Measurements from ENCODE around the gene SNRPD1. TPM values are rescaled to one million over a fixed set of nuclear protein-coding genes. Genes with fewer than 3 reads are reported as not detected.
A peak's percentile ranks its signal among the peaks of the same experiment; 100 is the strongest.

SNRPD1 gene
- polyA plus RNA-seq (2013, experiment 1 of 2) = 205 TPM
- polyA plus RNA-seq (2013, experiment 2 of 2) = 206 TPM

- peak within 1 kb of the TSS; percentile 89 for H3K14ac ChIP-seq (ENCODE audit: low read length)
- H3K9ac ChIP-seq (ENCODE audit: low read depth, low read length, poor library complexity) = peak within 1 kb of the TSS; percentile 86
- H3K4ac ChIP-seq (ENCODE audit: low read length) = no peak within 1 kb of the TSS
- peaks cover 2 to 4% of the 10 kb centered on the region in 2 donors for H3K4me1 ChIP-seq (ENCODE audit: control insufficient read depth in 2 of 2, insufficient read depth in 1 of 2, low read depth in 1 of 2, low read length in 2 of 2)
- peak within 1 kb of the TSS; percentile 98 for H3K18ac ChIP-seq (ENCODE audit: low read length)
- H3K9me3 ChIP-seq (replicated peaks in 1 of 2; ENCODE audit: control insufficient read depth in 2 of 2, insufficient read depth in 1 of 2, low read depth in 1 of 2, low read length in 2 of 2) = peaks cover 0 to 23% of the 10 kb centered on the region in 2 donors
- peak within 1 kb of the TSS; percentile 87 for H2BK5ac ChIP-seq (ENCODE audit: low read length)
- no peak within 1 kb of the TSS for H2AK5ac ChIP-seq (ENCODE audit: low read depth, low read length)
- H3K4me2 ChIP-seq (ENCODE audit: insufficient read depth, low read length, poor library complexity, severe bottlenecking) = peak within 1 kb of the TSS; percentile 42
- WGBS, 2 donors (ENCODE audit: extremely low coverage in 2 of 2, insufficient read length in 2 of 2, insufficient replicate concordance in 1 of 2) = no CpG with 5 or more reads among the region's 59 CpGs
- H4K91ac ChIP-seq (ENCODE audit: low read depth, low read length, poor library complexity) = peak within 1 kb of the TSS; percentile 30
- H4K8ac ChIP-seq (ENCODE audit: low read depth, low read length) = no peak within 1 kb of the TSS
- H3K79me1 ChIP-seq (ENCODE audit: low read depth, low read length) = no peaks in the 10 kb centered on the region
- peak within 1 kb of the TSS; percentile 91 to 94 for H3K4me3 ChIP-seq (ENCODE audit: low read length in 2 of 2)
- peak within 1 kb of the TSS; percentile 22 for H2BK12ac ChIP-seq (ENCODE audit: low read length)
- peaks cover 6 to 42% of the 10 kb centered on the region in 2 donors for H3K36me3 ChIP-seq (replicated peaks in 1 of 2; ENCODE audit: control insufficient read depth in 2 of 2, insufficient read depth in 2 of 2, low read length in 2 of 2)
- peak within 1 kb of the TSS; percentile 89 for H2AFZ ChIP-seq (ENCODE audit: low read length)
- DNase-seq (ENCODE audit: low spot score) = peak; percentile 84
- H2BK120ac ChIP-seq (ENCODE audit: low read depth, low read length) = no peak within 1 kb of the TSS
- H3K27me3 ChIP-seq (ENCODE audit: control insufficient read depth in 3 of 3, insufficient read depth in 3 of 3, low read depth in 1 of 3, low read length in 3 of 3) = no peaks in the 10 kb centered on the region
- H3K23ac ChIP-seq (ENCODE audit: low read depth, low read length, poor library complexity) = peak within 1 kb of the TSS; percentile 95
- H2BK15ac ChIP-seq (ENCODE audit: low read length) = no peak within 1 kb of the TSS
- peak within 1 kb of the TSS; percentile 90 for H3K27ac ChIP-seq (replicated peaks; ENCODE audit: low read length)
Observed at GRCh38 chr18:21612125-21613039, at the start of gene SNRPD1. TSS of gene SNRPD1 (plus strand) at chr18:21612314. CDS start at chr18:21612430, 116 bp downstream.

GRCh38 chr18:21571772-21572171 lies 40.3 kb upstream of the SNRPD1 start:
- Histone ChIP-seq H3K4me1 (ENCODE audit: control insufficient read depth in 2 of 2, insufficient read depth in 1 of 2, low read depth in 1 of 2, low read length in 2 of 2) (no peaks in the 10 kb centered on the region), H3K23ac (ENCODE audit: low read depth, low read length, poor library complexity) (no peak overlapping the region), H3K79me1 (ENCODE audit: low read depth, low read length) (no peaks in the 10 kb centered on the region), H4K91ac (ENCODE audit: low read depth, low read length, poor library complexity) (no peak overlapping the region), H2AK5ac (ENCODE audit: low read depth, low read length) (no peak overlapping the region), H3K4me3 (ENCODE audit: low read length in 2 of 2) (no peak overlapping the region), H3K18ac (ENCODE audit: low read length) (no peak overlapping the region), H2BK12ac (ENCODE audit: low read length) (no peak overlapping the region), H3K4me2 (ENCODE audit: insufficient read depth, low read length, poor library complexity, severe bottlenecking) (no peak overlapping the region), H2BK5ac (ENCODE audit: low read length) (no peak overlapping the region), H2BK120ac (ENCODE audit: low read depth, low read length) (no peak overlapping the region), H2AFZ (ENCODE audit: low read length) (no peak overlapping the region), H3K4ac (ENCODE audit: low read length) (no peak overlapping the region), H3K9ac (ENCODE audit: low read depth, low read length, poor library complexity) (no peak overlapping the region), H3K27ac (replicated peaks; ENCODE audit: low read length) (no peak overlapping the region), H3K14ac (ENCODE audit: low read length) (no peak overlapping the region), H3K27me3 (ENCODE audit: control insufficient read depth in 3 of 3, insufficient read depth in 3 of 3, low read depth in 1 of 3, low read length in 3 of 3) (no peaks in the 10 kb centered on the region), H2BK15ac (ENCODE audit: low read length) (no peak overlapping the region), H3K36me3 (replicated peaks in 1 of 2; ENCODE audit: control insufficient read depth in 2 of 2, insufficient read depth in 2 of 2, low read length in 2 of 2) (peaks cover 7 to 88% of the 10 kb centered on the region in 2 donors), H3K9me3 (replicated peaks in 1 of 2; ENCODE audit: control insufficient read depth in 2 of 2, insufficient read depth in 1 of 2, low read depth in 1 of 2, low read length in 2 of 2) (no peaks in the 10 kb centered on the region), H4K8ac (ENCODE audit: low read depth, low read length) (no peak overlapping the region)
- no peak for DNase-seq (ENCODE audit: low spot score)

GRCh38 chr18:21575656-21576055 lies 36.5 kb upstream of the SNRPD1 start:
- no peak overlapping the region for H2AK5ac ChIP-seq (ENCODE audit: low read depth, low read length)
- WGBS, 2 donors (ENCODE audit: extremely low coverage in 2 of 2, insufficient read length in 2 of 2, insufficient replicate concordance in 1 of 2) = 100% methylated on average over 2 of the region's 4 CpGs; no CpG with 5 or more reads in 1 of the 2 donors
- no peaks in the 10 kb centered on the region for H3K79me1 ChIP-seq (ENCODE audit: low read depth, low read length)
- no peak overlapping the region for H3K23ac ChIP-seq (ENCODE audit: low read depth, low read length, poor library complexity)
- H3K14ac ChIP-seq (ENCODE audit: low read length) = no peak overlapping the region
- no peak overlapping the region for H2BK15ac ChIP-seq (ENCODE audit: low read length)
- H3K4me2 ChIP-seq (ENCODE audit: insufficient read depth, low read length, poor library complexity, severe bottlenecking) = no peak overlapping the region
- no peaks in the 10 kb centered on the region for H3K4me1 ChIP-seq (ENCODE audit: control insufficient read depth in 2 of 2, insufficient read depth in 1 of 2, low read depth in 1 of 2, low read length in 2 of 2)
- no peak overlapping the region for H3K18ac ChIP-seq (ENCODE audit: low read length)
- no peak overlapping the region for H3K4ac ChIP-seq (ENCODE audit: low read length)
- H2BK12ac ChIP-seq (ENCODE audit: low read length) = no peak overlapping the region
- no peak overlapping the region for H3K4me3 ChIP-seq (ENCODE audit: low read length in 2 of 2)
- no peak overlapping the region for H2BK120ac ChIP-seq (ENCODE audit: low read depth, low read length)
- H2AFZ ChIP-seq (ENCODE audit: low read length) = no peak overlapping the region
- no peak overlapping the region for H2BK5ac ChIP-seq (ENCODE audit: low read length)
- peaks cover 6 to 71% of the 10 kb centered on the region in 2 donors for H3K36me3 ChIP-seq (replicated peaks in 1 of 2; ENCODE audit: control insufficient read depth in 2 of 2, insufficient read depth in 2 of 2, low read length in 2 of 2)
- H4K8ac ChIP-seq (ENCODE audit: low read depth, low read length) = no peak overlapping the region
- no peak overlapping the region for H4K91ac ChIP-seq (ENCODE audit: low read depth, low read length, poor library complexity)
- no peak for DNase-seq (ENCODE audit: low spot score)
- H3K27me3 ChIP-seq (ENCODE audit: control insufficient read depth in 3 of 3, insufficient read depth in 3 of 3, low read depth in 1 of 3, low read length in 3 of 3) = no peaks in the 10 kb centered on the region
- H3K27ac ChIP-seq (replicated peaks; ENCODE audit: low read length) = no peak overlapping the region
- no peak overlapping the region for H3K9ac ChIP-seq (ENCODE audit: low read depth, low read length, poor library complexity)
- no peaks in the 10 kb centered on the region for H3K9me3 ChIP-seq (replicated peaks in 1 of 2; ENCODE audit: control insufficient read depth in 2 of 2, insufficient read depth in 1 of 2, low read depth in 1 of 2, low read length in 2 of 2)

- Histone ChIP-seq H2BK5ac (ENCODE audit: low read length) (no peak overlapping the region), H3K79me1 (ENCODE audit: low read depth, low read length) (peaks cover 3% of the 10 kb centered on the region), H3K23ac (ENCODE audit: low read depth, low read length, poor library complexity) (no peak overlapping the region), H2AFZ (ENCODE audit: low read length) (no peak overlapping the region), H3K36me3 (replicated peaks in 1 of 2; ENCODE audit: control insufficient read depth in 2 of 2, insufficient read depth in 2 of 2, low read length in 2 of 2) (peaks cover 0 to 38% of the 10 kb centered on the region in 2 donors), H2BK15ac (ENCODE audit: low read length) (no peak overlapping the region), H3K18ac (ENCODE audit: low read length) (no peak overlapping the region), H3K4ac (ENCODE audit: low read length) (no peak overlapping the region), H4K91ac (ENCODE audit: low read depth, low read length, poor library complexity) (no peak overlapping the region), H2BK120ac (ENCODE audit: low read depth, low read length) (no peak overlapping the region), H3K9ac (ENCODE audit: low read depth, low read length, poor library complexity) (no peak overlapping the region), H2BK12ac (ENCODE audit: low read length) (no peak overlapping the region), H3K4me1 (ENCODE audit: control insufficient read depth in 2 of 2, insufficient read depth in 1 of 2, low read depth in 1 of 2, low read length in 2 of 2) (no peaks in the 10 kb centered on the region), H3K4me3 (ENCODE audit: low read length in 2 of 2) (no peak overlapping the region), H2AK5ac (ENCODE audit: low read depth, low read length) (no peak overlapping the region), H3K4me2 (ENCODE audit: insufficient read depth, low read length, poor library complexity, severe bottlenecking) (no peak overlapping the region), H4K8ac (ENCODE audit: low read depth, low read length) (no peak overlapping the region), H3K27ac (replicated peaks; ENCODE audit: low read length) (no peak overlapping the region), H3K9me3 (replicated peaks in 1 of 2; ENCODE audit: control insufficient read depth in 2 of 2, insufficient read depth in 1 of 2, low read depth in 1 of 2, low read length in 2 of 2) (peaks cover 4 to 16% of the 10 kb centered on the region in 2 donors), H3K14ac (ENCODE audit: low read length) (no peak overlapping the region), H3K27me3 (ENCODE audit: control insufficient read depth in 3 of 3, insufficient read depth in 3 of 3, low read depth in 1 of 3, low read length in 3 of 3) (no peaks in the 10 kb centered on the region)
- WGBS, 2 donors (ENCODE audit: extremely low coverage in 2 of 2, insufficient read length in 2 of 2, insufficient replicate concordance in 1 of 2) = no CpG with 5 or more reads among the region's 5 CpGs
- no peak for DNase-seq (ENCODE audit: low spot score)
Observed at GRCh38 chr18:21584391-21584790, 27.7 kb upstream of the SNRPD1 start.
